HepG2 (cell line): Measurements from ENCODE around the gene RPS5. TPM values are rescaled to one million over a fixed set of nuclear protein-coding genes. Genes with fewer than 3 reads are reported as not detected.

Experiments used
- ARNTL ChIP-seq: sonication (generic); formaldehyde crosslinking; IDR thresholded peaks from 2 replicates; pipeline ENCODE4 v1.4.0; 2020; ENCODE audit warnings: mild to moderate bottlenecking, missing genetic modification reagents
- CREM ChIP-seq, 2 experiments: sonication (generic) in 1 of 2; formaldehyde crosslinking in 1 of 2; IDR thresholded peaks; 2 replicates each; pipeline versions ENCODE4 v1.4.0 to v1.6.1; 2016 to 2020; ENCODE audit warnings: antibody characterized with exemption in 1 of 2, mild to moderate bottlenecking in 1 of 2, missing genetic modification reagents in 1 of 2
- FOXA3 ChIP-seq: IDR thresholded peaks from 2 replicates; pipeline ENCODE4 v1.6.1; 2016; ENCODE audit warnings: missing genetic modification reagents, missing compliant biosample characterization
- HNF4G ChIP-seq, 2 experiments: sonication (generic) in 1 of 2; formaldehyde crosslinking in 1 of 2; IDR thresholded peaks; 2 replicates each; pipeline versions ENCODE4 v1.4.0 to v1.6.1; 2011 to 2020; ENCODE audit warnings: borderline replicate concordance in 2 of 2, low read depth in 2 of 2, mild to moderate bottlenecking in 2 of 2, low read length in 1 of 2, missing genetic modification reagents in 1 of 2, moderate library complexity in 1 of 2
- HOMEZ ChIP-seq: IDR thresholded peaks from 2 replicates; pipeline ENCODE4 v1.6.1; 2016; ENCODE audit warnings: low read depth
- HOXA5 ChIP-seq: sonication (generic); formaldehyde crosslinking; IDR thresholded peaks from 2 replicates; pipeline ENCODE4 v1.4.0; 2020; ENCODE audit warnings: missing genetic modification reagents
- KDM2A ChIP-seq: sonication (generic); formaldehyde crosslinking; IDR thresholded peaks from 2 replicates; pipeline ENCODE4 v1.4.0; 2020; ENCODE audit warnings: low read depth, missing genetic modification reagents, borderline replicate concordance
- MAF1 ChIP-seq: sonication (generic); formaldehyde crosslinking; IDR thresholded peaks from 2 replicates; pipeline ENCODE4 v1.5.0; 2020; ENCODE audit warnings: missing genetic modification reagents, borderline replicate concordance
- MED13 ChIP-seq: sonication (generic); formaldehyde crosslinking; IDR thresholded peaks from 2 replicates; pipeline ENCODE4 v1.5.0; 2020; ENCODE audit warnings: missing genetic modification reagents
- NCOR1 ChIP-seq: fragments of 200-600 bp; sonication (generic); IDR thresholded peaks from 2 replicates; pipeline ENCODE4 v1.7.0; 2017; ENCODE audit warnings: antibody characterized with exemption, low read length, borderline replicate concordance
- NR2C2 ChIP-seq: sonication (generic); formaldehyde crosslinking; IDR thresholded peaks from 2 replicates; pipeline ENCODE4 v1.4.0; 2020; ENCODE audit warnings: missing genetic modification reagents, mild to moderate bottlenecking, moderate library complexity, borderline replicate concordance
- POLR2A ChIP-seq, 2 experiments: IDR thresholded peaks; 2 replicates each; pipeline ENCODE4 v1.6.1; 2011; ENCODE audit warnings: low read depth in 2 of 2, low read length in 2 of 2, mild to moderate bottlenecking in 1 of 2, moderate library complexity in 1 of 2; ENCODE audit not compliant: insufficient read depth in 1 of 2
- RARA ChIP-seq: IDR thresholded peaks from 2 replicates; pipeline ENCODE4 v1.6.1; 2016; ENCODE audit warnings: missing genetic modification reagents, missing compliant biosample characterization
- SALL1 ChIP-seq: sonication (generic); formaldehyde crosslinking; IDR thresholded peaks from 2 replicates; pipeline ENCODE4 v1.8.0; 2022; ENCODE audit warnings: mild to moderate bottlenecking, missing genetic modification reagents
- SKI ChIP-seq: fragments of 450-650 bp; IDR thresholded peaks from one replicate; pipeline ENCODE4 v1.6.1; 2018; ENCODE audit warnings: mild to moderate bottlenecking; ENCODE audit not compliant: partially characterized antibody
- SP4 ChIP-seq: sonication (generic); formaldehyde crosslinking; IDR thresholded peaks from 2 replicates; pipeline ENCODE4 v1.8.1; 2023; ENCODE audit warnings: mild to moderate bottlenecking, missing genetic modification reagents
- TEAD2 ChIP-seq: sonication (generic); formaldehyde crosslinking; IDR thresholded peaks from 2 replicates; pipeline ENCODE4 v1.9.0; 2021; ENCODE audit warnings: missing genetic modification reagents
- THRA ChIP-seq: sonication (generic); formaldehyde crosslinking; IDR thresholded peaks from 2 replicates; pipeline ENCODE4 v1.4.0; 2020; ENCODE audit warnings: missing genetic modification reagents, borderline replicate concordance
- ZBTB10 ChIP-seq: sonication (generic); formaldehyde crosslinking; IDR thresholded peaks from 2 replicates; pipeline ENCODE4 v1.4.0; 2020; ENCODE audit warnings: missing genetic modification reagents, borderline replicate concordance
- ZNF737 ChIP-seq: sonication (generic); formaldehyde crosslinking; IDR thresholded peaks from 2 replicates; pipeline ENCODE4 v1.5.0; 2020; ENCODE audit warnings: missing genetic modification reagents, mild to moderate bottlenecking, borderline replicate concordance
- polyA plus RNA-seq, 8 experiments: library from polyadenylated mRNA; depleted of rRNA in 3 of 8; stranded (reverse) in 7 of 8; unstranded in 1 of 8; fragments of >200 nt; fragmentation: Illumina TruSeq in 4 of 8; extraction: Trizol in 4 of 8; gene quantifications; 2 replicates each; pipeline versions ENCODE4 v1.2.1 to v1.2.3, GENCODE V29; 2011 to 2016; ENCODE audit warnings: low read depth in 4 of 8, missing spikeins in 1 of 8, mixed read lengths in 1 of 8; ENCODE audit not compliant: insufficient read depth in 1 of 8
- total RNA-seq, 5 experiments: library from RNA; depleted of rRNA; stranded (reverse); fragments of >200 nt; fragmentation: Illumina TruSeq; extraction: Trizol; gene quantifications; 2 replicates each; pipeline ENCODE4 v1.2.3, GENCODE V29; 2016; ENCODE audit warnings: low read depth in 1 of 5

Gene RPS5
- total and polyA plus RNA-seq, 2 of the 13 experiments (the other 11 are each of a cell fraction or from before 2014, with no cell fraction given): 1,544 to 4,408 TPM

GRCh38 chr19:58352760-58353671 is 34.1 kb upstream of the RPS5 start, which contains the start of gene A1BG (continued):
- no peak for TF ChIP-seq ZNF737 (CRISPR knock-in tag)
- peak in 1 of 2 experiments; percentile 75; a peak in 2 of 4 replicates for TF ChIP-seq POLR2A (IDR thresholded peaks at IDR 0.05; ENCODE audit: insufficient read depth in 1 of 2, low read depth in 2 of 2, low read length in 2 of 2)
- no peak for TF ChIP-seq HOMEZ (CRISPR knock-in tag)
- peak; percentile 60 for TF ChIP-seq FOXA3
- 0 out of 2 replicates have a peak, but pooled peaks have one; percentile 8 for TF ChIP-seq SP4 (CRISPR knock-in tag)
- no peak for TF ChIP-seq TEAD2 (CRISPR knock-in tag)
- no peak for TF ChIP-seq MED13 (CRISPR knock-in tag)
- TF ChIP-seq MAF1 (CRISPR knock-in tag): 0 out of 2 replicates have a peak, but pooled peaks have one; percentile 34
- TF ChIP-seq HOXA5 (CRISPR knock-in tag): no peak
- TF ChIP-seq ARNTL (CRISPR knock-in tag): peak; percentile 35; the same call in 1 of the 2 replicates
- TF ChIP-seq SALL1 (CRISPR knock-in tag): peak; percentile 96
- peak; percentile 62; the same call in 1 of the 2 replicates for TF ChIP-seq NCOR1
- peak; percentile 92 for TF ChIP-seq RARA
- peak; percentile 84 for TF ChIP-seq NR2C2
- TF ChIP-seq KDM2A: peak; percentile 69
- peak; percentile 42; the same call in 1 of the 2 replicates for TF ChIP-seq CREM (IDR thresholded peaks at IDR 0.05)
- TF ChIP-seq CREM (CRISPR knock-in tag; IDR thresholded peaks at IDR 0.05): no peak
- peak; percentile 83 for TF ChIP-seq HNF4G (IDR thresholded peaks at IDR 0.05; ENCODE audit: borderline replicate concordance, low read depth, low read length)
- TF ChIP-seq HNF4G (CRISPR knock-in tag; IDR thresholded peaks at IDR 0.05; ENCODE audit: borderline replicate concordance, low read depth): peak; percentile 25; the same call in 1 of the 2 replicates
- TF ChIP-seq SKI: peak; percentile 40
- 0 out of 2 replicates have a peak, but pooled peaks have one; percentile 18 for TF ChIP-seq ZBTB10 (CRISPR knock-in tag)
- peak; percentile 48; the same call in 1 of the 2 replicates for TF ChIP-seq THRA
